Keratinocyte (primary cell): ENCODE data around the gene NXPH4.

ENCODE experiments used
- CTCF ChIP-seq, 3 experiments: IDR thresholded peaks in 1 of 3; conservative IDR thresholded peaks in 1 of 3; optimal IDR thresholded peaks in 1 of 3; 2 replicates in 2 of 3; 3 replicates in 1 of 3; pipeline versions ENCODE3 to v1.5.1; 2011; ENCODE audit warnings: low read length in 3 of 3, mild to moderate bottlenecking in 3 of 3, moderate library complexity in 2 of 3, control low read depth in 1 of 3, inconsistent platforms in 1 of 3; ENCODE audit not compliant: insufficient read depth in 2 of 3; ENCODE audit errors: extremely low read depth in 1 of 3
- EZH2 ChIP-seq: IDR thresholded peaks from one replicate; pipeline ENCODE4 v1.6.1; 2012; ENCODE audit warnings: inconsistent platforms, mild to moderate bottlenecking, low read length, moderate library complexity

- TF ChIP-seq CTCF (optimal IDR thresholded peaks at IDR 0.05 in 1 of 3, IDR thresholded peaks at IDR 0.05 in 1 of 3, conservative IDR thresholded peaks at IDR 0.05 in 1 of 3; ENCODE audit: extremely low read depth in 1 of 3, insufficient read depth in 2 of 3, low read length in 3 of 3) (no peak), EZH2 (no peak)
Measured at GRCh38 chr12:57236925-57237595, 20.5 kb downstream of the NXPH4 start.
